Colonic mucosa (tissue), 4 donors: ENCODE measurements around the gene SMIM3. TPM values are rescaled to one million over a fixed set of nuclear protein-coding genes. Genes with fewer than 3 reads are reported as not detected.
"Not testable (repeated sequence)": the region's sequence is repeated elsewhere in the genome, so short reads cannot be mapped to it uniquely, and the experiment has no call there.

ENCODE experiments used
- DNase-seq: peaks from one replicate; pipeline ENCODE4 v3.0.0-alpha.2; 2020
- H3K27ac ChIP-seq: fragments of 200-600 bp; one replicate; pipeline ENCODE4 v1.8.0; 2021
- H3K27me3 ChIP-seq: fragments of 200-600 bp; one replicate; pipeline ENCODE4 v1.8.0; 2021
- H3K36me3 ChIP-seq: fragments of 200-600 bp; one replicate; pipeline ENCODE4 v1.8.0; 2021
- H3K4me1 ChIP-seq: fragments of 200-600 bp; one replicate; pipeline ENCODE4 v1.8.0; 2021; ENCODE audit warnings: mild to moderate bottlenecking
- H3K4me3 ChIP-seq: fragments of 200-600 bp; one replicate; pipeline ENCODE4 v1.8.0; 2021
- H3K9ac ChIP-seq, 2 donors: one replicate each; pipeline ENCODE4 v1.7.0; 2013; ENCODE audit warnings: control low read depth in 2 of 2, low read depth in 2 of 2, low read length in 2 of 2
- H3K9me3 ChIP-seq: fragments of 200-600 bp; one replicate; pipeline ENCODE4 v1.8.0; 2021
- CTCF ChIP-seq: fragments of 200-600 bp; IDR thresholded peaks from one replicate; pipeline ENCODE4 v1.8.0; 2022; ENCODE audit warnings: antibody characterized with exemption, mild to moderate bottlenecking
- intact Hi-C: fragments of 100-400 bp; cut with DNase I; formaldehyde crosslinking; loops from one replicate; pipeline ENCODE4 v1.14.1; 2022
- total RNA-seq, 2 donors: library from RNA; stranded (reverse); fragmentation: NEBNext Ultra II Directional in 1 of 2; extraction: Animal tissue kit (Norgen Biotek cat#: 25700) in 1 of 2; gene quantifications; one replicate each; pipeline ENCODE4 v1.2.1, GENCODE V29; 2021
- donor health status: healthy.
- donor health status: DM: no; HTN: no; CAD: no.
- donor health status: DM: no; HTN: no; CAD: no.

SMIM3 gene
- total RNA-seq, 2 donors from 2014 or later, result 10.1 to 12.6 TPM

GRCh38 chr5:150829744-150830143 lies 51.2 kb downstream of the SMIM3 start:
- H3K36me3 ChIP-seq, result no peaks in the 10 kb centered on the region
- intact Hi-C loops, result no loop called here
- no peaks in the 10 kb centered on the region for H3K4me1 ChIP-seq
- H3K27me3 ChIP-seq, result no peaks in the 10 kb centered on the region
- DNase-seq, result no peak
- no peak overlapping the region for H3K9ac ChIP-seq
- no peaks in the 10 kb centered on the region for H3K9me3 ChIP-seq
- no peak overlapping the region for H3K27ac ChIP-seq
- no peak for TF ChIP-seq CTCF
- H3K4me3 ChIP-seq, result no peak overlapping the region

- H3K36me3 ChIP-seq, H3K4me1 ChIP-seq, H3K27me3 ChIP-seq, DNase-seq, intact Hi-C loops, H3K9ac ChIP-seq, H3K9me3 ChIP-seq, H3K27ac ChIP-seq, H3K4me3 ChIP-seq: not testable (repeated sequence)
These were observed 53.3 kb downstream of the SMIM3 start for GRCh38 chr5:150831821-150832220.

GRCh38 chr5:150836064-150836463 lies 57.5 kb downstream of the SMIM3 start:
- H3K9ac ChIP-seq, result no peak overlapping the region
- no peaks in the 10 kb centered on the region for H3K27me3 ChIP-seq
- H3K9me3 ChIP-seq, result no peaks in the 10 kb centered on the region
- intact Hi-C loops, result no loop called here
- DNase-seq, result no peak
- no peaks in the 10 kb centered on the region for H3K36me3 ChIP-seq
- H3K4me3 ChIP-seq, result no peak overlapping the region
- no peak for TF ChIP-seq CTCF
- H3K4me1 ChIP-seq, result no peaks in the 10 kb centered on the region
- H3K27ac ChIP-seq, result no peak overlapping the region

GRCh38 chr5:150836703-150837102 lies 58.1 kb downstream of the SMIM3 start:
- Histone ChIP-seq H3K4me1 (no peaks in the 10 kb centered on the region), H3K9me3 (no peaks in the 10 kb centered on the region), H3K4me3 (no peak overlapping the region), H3K27me3 (no peaks in the 10 kb centered on the region), H3K36me3 (no peaks in the 10 kb centered on the region), H3K9ac (no peak overlapping the region), H3K27ac (no peak overlapping the region)
- no peak for DNase-seq
- no peak for TF ChIP-seq CTCF
- intact Hi-C loops, result no loop called here

DNA sequence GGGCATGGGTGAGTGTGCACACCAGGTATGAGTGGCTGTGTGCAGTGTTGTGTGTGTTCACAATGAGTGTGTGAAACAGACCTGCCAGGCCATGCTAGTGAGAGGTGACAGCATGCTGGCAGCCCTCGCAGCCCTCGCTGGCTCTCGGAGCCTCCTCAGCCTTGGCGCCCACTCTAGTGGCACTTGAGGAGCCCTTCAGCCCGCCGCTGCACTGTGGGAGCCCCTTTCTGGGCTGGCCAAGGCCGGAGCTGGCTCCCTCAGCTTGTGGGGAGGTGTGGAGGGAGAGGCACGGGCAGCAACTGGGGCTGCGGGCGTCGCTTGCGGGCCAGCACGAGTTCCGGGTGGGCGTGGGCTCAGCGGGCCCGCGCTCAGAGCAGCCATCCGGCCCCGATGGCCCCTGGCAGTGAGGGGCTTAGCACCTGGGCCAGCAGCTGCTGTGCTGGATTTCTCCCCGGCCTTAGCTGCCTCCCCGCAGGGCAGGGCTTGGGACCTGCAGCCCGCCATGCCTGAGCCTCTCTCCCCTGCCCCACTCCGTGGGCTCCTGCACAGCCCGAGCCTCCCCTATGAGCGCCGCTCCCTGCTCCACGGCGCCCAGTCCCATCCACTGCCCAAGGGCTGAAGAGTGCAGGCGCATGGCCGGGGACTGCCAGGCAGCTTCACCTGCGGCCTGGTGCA lies 66.8 kb downstream of the SMIM3 start:
- not testable (repeated sequence) for H3K9ac ChIP-seq, DNase-seq, H3K4me1 ChIP-seq, H3K36me3 ChIP-seq, H3K9me3 ChIP-seq, H3K4me3 ChIP-seq, H3K27me3 ChIP-seq, H3K27ac ChIP-seq
- intact Hi-C loops, result loop anchor here (5.0 to 10.0 kb wide), 3 partner anchors 191 to 391 kb away; no protein-coding TSS in a partner anchor

- intact Hi-C loops, result loop anchor here (2.0 to 10.0 kb wide), 4 partner anchors 41 to 391 kb away; no protein-coding TSS in a partner anchor
- not testable (repeated sequence) for DNase-seq, H3K9ac ChIP-seq, H3K27ac ChIP-seq, H3K9me3 ChIP-seq, H3K4me1 ChIP-seq, H3K36me3 ChIP-seq, H3K27me3 ChIP-seq, H3K4me3 ChIP-seq
These were observed 67.7 kb downstream of the SMIM3 start, which contains the start of gene IRGM for GRCh38 chr5:150846308-150846653. Gene IRGM (plus strand): TSS chr5:150846521. CDS start chr5:150848124, 1,603 bp downstream.

Other genes starting within 250 kb of the SMIM3 start
- 10 to 100 TPM; 32.4 to 62.9 TPM for gene SYNPO, start 138.1 kb upstream of the SMIM3 start, total RNA-seq
- gene MYOZ3, start 117.5 kb upstream of the SMIM3 start, total RNA-seq, result under 1 TPM; 0.12 to 0.32 TPM
- 10 to 100 TPM; 40.0 to 42.6 TPM for gene RBM22, start 77.7 kb upstream of the SMIM3 start, total RNA-seq
- gene DCTN4, start 19.7 kb upstream of the SMIM3 start, total RNA-seq, result 10 to 100 TPM; 40.8 to 45.2 TPM
- gene IRGM, start 67.8 kb downstream of the SMIM3 start, total RNA-seq, result not detected
- gene ZNF300, start 126.2 kb downstream of the SMIM3 start, total RNA-seq, result 1 to 10 TPM; 2.7 to 3.0 TPM
- 10 to 100 TPM; 30.2 to 60.5 TPM for gene GPX3, start 241.8 kb downstream of the SMIM3 start, total RNA-seq